NT2/D1 (cell line): ENCODE data around the gene GPR87.

Experiments used
- SUZ12 ChIP-seq: IDR thresholded peaks from 2 replicates; pipeline ENCODE4 v1.6.1; 2011; ENCODE audit not compliant: insufficient read length, insufficient read depth; ENCODE audit errors: extremely low read depth
- YY1 ChIP-seq: IDR thresholded peaks from 2 replicates; pipeline ENCODE4 v1.6.1; 2011; ENCODE audit not compliant: insufficient read length, insufficient read depth
- ZNF274 ChIP-seq: IDR thresholded peaks from 2 replicates; pipeline ENCODE4 v1.6.1; 2011; ENCODE audit warnings: mild to moderate bottlenecking, low read depth, low read length

GRCh38 chr3:151330899-151331298 is 14.3 kb upstream of the GPR87 start:
- TF ChIP-seq YY1 (no peak), SUZ12 (no peak), ZNF274 (no peak)
